Fibroblast of lung (primary cell): ENCODE data around the gene SYT11.

ENCODE experiments used
- EZH2 ChIP-seq: IDR thresholded peaks from 2 replicates; pipeline ENCODE4 v1.5.1; 2012; ENCODE audit warnings: low read length, control low read depth, mild to moderate bottlenecking; ENCODE audit errors: missing control alignments
- TF ChIP-seq, protein P1 (sequence below), 2 donors: IDR thresholded peaks in 1 of 2; conservative IDR thresholded peaks in 1 of 2; 1 replicate in 1 of 2; 2 replicates in 1 of 2; pipeline ENCODE4 v1.5.1; 2011 to 2012; ENCODE audit warnings: low read length in 2 of 2, control low read depth in 1 of 2, inconsistent platforms in 1 of 2, low read depth in 1 of 2, mild to moderate bottlenecking in 1 of 2

DNA sequence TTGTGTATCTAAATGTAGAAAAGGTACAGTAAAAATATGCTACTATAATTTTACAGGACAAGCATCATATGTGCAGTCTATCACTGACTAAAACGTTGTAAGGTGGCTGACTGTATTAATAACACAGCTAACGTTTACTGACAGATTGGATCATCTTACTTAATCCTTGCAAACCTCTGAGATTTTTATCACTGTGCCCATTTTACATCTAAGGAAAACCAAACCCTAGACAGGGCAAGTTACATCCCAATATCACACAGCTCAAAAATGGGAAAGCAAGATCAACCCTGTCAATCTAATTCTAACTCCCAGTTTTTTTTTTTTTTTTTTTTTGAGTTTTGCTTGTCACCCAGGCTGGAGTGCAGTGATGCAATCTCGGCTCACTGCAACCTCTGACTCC, 59.3 kb downstream of the SYT11 start:
- TF ChIP-seq, protein P1, sequence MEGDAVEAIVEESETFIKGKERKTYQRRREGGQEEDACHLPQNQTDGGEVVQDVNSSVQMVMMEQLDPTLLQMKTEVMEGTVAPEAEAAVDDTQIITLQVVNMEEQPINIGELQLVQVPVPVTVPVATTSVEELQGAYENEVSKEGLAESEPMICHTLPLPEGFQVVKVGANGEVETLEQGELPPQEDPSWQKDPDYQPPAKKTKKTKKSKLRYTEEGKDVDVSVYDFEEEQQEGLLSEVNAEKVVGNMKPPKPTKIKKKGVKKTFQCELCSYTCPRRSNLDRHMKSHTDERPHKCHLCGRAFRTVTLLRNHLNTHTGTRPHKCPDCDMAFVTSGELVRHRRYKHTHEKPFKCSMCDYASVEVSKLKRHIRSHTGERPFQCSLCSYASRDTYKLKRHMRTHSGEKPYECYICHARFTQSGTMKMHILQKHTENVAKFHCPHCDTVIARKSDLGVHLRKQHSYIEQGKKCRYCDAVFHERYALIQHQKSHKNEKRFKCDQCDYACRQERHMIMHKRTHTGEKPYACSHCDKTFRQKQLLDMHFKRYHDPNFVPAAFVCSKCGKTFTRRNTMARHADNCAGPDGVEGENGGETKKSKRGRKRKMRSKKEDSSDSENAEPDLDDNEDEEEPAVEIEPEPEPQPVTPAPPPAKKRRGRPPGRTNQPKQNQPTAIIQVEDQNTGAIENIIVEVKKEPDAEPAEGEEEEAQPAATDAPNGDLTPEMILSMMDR (conservative IDR thresholded peaks at IDR 0.05 in 1 of 2, IDR thresholded peaks at IDR 0.05 in 1 of 2; ENCODE audit: low read depth in 1 of 2, low read length in 2 of 2), result no peak
- TF ChIP-seq EZH2, result no peak
